Loucy (cell line): ENCODE data around the gene KCNJ1.

Experiments used
- H2AFZ ChIP-seq: fragments of 200-600 bp; sonication (generic); 2 replicates; pipeline ENCODE4 v1.6.0; 2016; ENCODE audit warnings: antibody characterized with exemption, mild to moderate bottlenecking, low read length, moderate library complexity
- H3F3A ChIP-seq: fragments of 200-600 bp; 2 replicates; pipeline ENCODE4 v1.6.0; 2016; ENCODE audit warnings: antibody characterized with exemption, low read depth, mild to moderate bottlenecking
- H3K27me3 ChIP-seq: fragments of 200-600 bp; sonication (generic); 2 replicates; pipeline ENCODE4 v1.6.1; 2014; ENCODE audit warnings: low read length, mild to moderate bottlenecking; ENCODE audit not compliant: insufficient read depth, poor library complexity, severe bottlenecking
- H3K36me3 ChIP-seq: fragments of 200-600 bp; sonication (generic); 2 replicates; pipeline ENCODE4 v1.6.1; 2016; ENCODE audit warnings: low read length; ENCODE audit not compliant: insufficient read depth
- H3K4me1 ChIP-seq: fragments of 200-600 bp; sonication (generic); 2 replicates; pipeline ENCODE4 v1.5.1; 2014; ENCODE audit warnings: low read length, mild to moderate bottlenecking; ENCODE audit not compliant: insufficient read depth, poor library complexity, severe bottlenecking
- H3K4me2 ChIP-seq: fragments of 200-600 bp; sonication (generic); 2 replicates; pipeline ENCODE4 v1.6.0; 2014; ENCODE audit warnings: antibody characterized with exemption, low read length, low read depth, mild to moderate bottlenecking; ENCODE audit not compliant: poor library complexity, severe bottlenecking
- H3K4me3 ChIP-seq: fragments of 200-600 bp; sonication (generic); 2 replicates; pipeline ENCODE4 v1.5.1; 2014; ENCODE audit warnings: low read length, mild to moderate bottlenecking, mixed read lengths; ENCODE audit not compliant: poor library complexity, severe bottlenecking
- H3K79me2 ChIP-seq: fragments of 200-600 bp; sonication (generic); 2 replicates; pipeline ENCODE4 v1.6.1; 2014; ENCODE audit warnings: low read length; ENCODE audit not compliant: insufficient read depth
- H3K9ac ChIP-seq: fragments of 200-600 bp; sonication (generic); 2 replicates; pipeline ENCODE4 v1.6.0; 2014; ENCODE audit warnings: mild to moderate bottlenecking, low read depth, low read length, moderate library complexity; ENCODE audit not compliant: poor library complexity, severe bottlenecking
- H3K9me2 ChIP-seq: fragments of 200-600 bp; sonication (generic); replicated peaks from 2 replicates; pipeline ENCODE4 v1.6.1; 2016; ENCODE audit warnings: low read depth, low read length, mixed read lengths
- H3K9me3 ChIP-seq: fragments of 200-600 bp; sonication (generic); 2 replicates; pipeline ENCODE4 v1.6.1; 2014; ENCODE audit warnings: mild to moderate bottlenecking, antibody characterized with exemption, low read length, low read depth; ENCODE audit not compliant: insufficient read depth
- H4K20me1 ChIP-seq: fragments of 200-600 bp; sonication (generic); 2 replicates; pipeline ENCODE4 v1.6.0; 2014; ENCODE audit warnings: antibody characterized with exemption, low read length, mild to moderate bottlenecking; ENCODE audit not compliant: insufficient read depth, poor library complexity, severe bottlenecking
- CTCF ChIP-seq: fragments of 200-600 bp; sonication (generic); conservative IDR thresholded peaks from 2 replicates; pipeline ENCODE4 v1.5.1; 2014; ENCODE audit warnings: mild to moderate bottlenecking, antibody characterized with exemption, low read length
- EZH2phosphoT487 ChIP-seq: fragments of 200-600 bp; IDR thresholded peaks from 2 replicates; pipeline ENCODE4 v1.6.1; 2018; ENCODE audit warnings: antibody characterized with exemption, mild to moderate bottlenecking, moderate library complexity, borderline replicate concordance

KCNJ1 gene

GRCh38 chr11:128806506-128807261, 60.4 kb downstream of the KCNJ1 start:
- Histone ChIP-seq H3K79me2 (no peaks in the 10 kb centered on the region), H3K9me3 (no peaks in the 10 kb centered on the region), H3K4me1 (no peaks in the 10 kb centered on the region), H3F3A (no peaks in the 10 kb centered on the region), H4K20me1 (no peaks in the 10 kb centered on the region), H3K27me3 (no peaks in the 10 kb centered on the region), H3K4me2 (no peak overlapping the region), H3K4me3 (no peak overlapping the region), H2AFZ (no peak overlapping the region), H3K9me2 (no peaks in the 10 kb centered on the region), H3K9ac (no peak overlapping the region), H3K36me3 (peaks cover 97% of the 10 kb centered on the region)
- TF ChIP-seq CTCF: no peak
- no peak for TF ChIP-seq EZH2phosphoT487

GRCh38 chr11:128804481-128804880, 62.6 kb downstream of the KCNJ1 start:
- H2AFZ ChIP-seq: no peak overlapping the region
- no peaks in the 10 kb centered on the region for H4K20me1 ChIP-seq
- peaks cover 98% of the 10 kb centered on the region; the same call in 1 of the 2 replicates for H3K36me3 ChIP-seq
- H3K9me3 ChIP-seq: no peaks in the 10 kb centered on the region
- H3K27me3 ChIP-seq: no peaks in the 10 kb centered on the region
- H3K4me3 ChIP-seq: no peak overlapping the region
- no peaks in the 10 kb centered on the region for H3K79me2 ChIP-seq
- no peaks in the 10 kb centered on the region for H3F3A ChIP-seq
- H3K9me2 ChIP-seq: no peaks in the 10 kb centered on the region
- H3K4me1 ChIP-seq: no peaks in the 10 kb centered on the region
- no peak overlapping the region for H3K9ac ChIP-seq
- H3K4me2 ChIP-seq: no peak overlapping the region
- TF ChIP-seq CTCF (no peak), EZH2phosphoT487 (no peak)

- H3K4me2 ChIP-seq: no peak overlapping the region
- H3K36me3 ChIP-seq: peaks cover 95% of the 10 kb centered on the region; the same call in 1 of the 2 replicates
- TF ChIP-seq CTCF: no peak
- no peak for TF ChIP-seq EZH2phosphoT487
- H3K9me2 ChIP-seq: no peaks in the 10 kb centered on the region
- no peak overlapping the region for H3K9ac ChIP-seq
- H3K4me1 ChIP-seq: no peaks in the 10 kb centered on the region
- H4K20me1 ChIP-seq: no peaks in the 10 kb centered on the region
- H2AFZ ChIP-seq: no peak overlapping the region
- no peak overlapping the region for H3K4me3 ChIP-seq
- H3K79me2 ChIP-seq: no peaks in the 10 kb centered on the region
- no peaks in the 10 kb centered on the region for H3K27me3 ChIP-seq
- H3K9me3 ChIP-seq: no peaks in the 10 kb centered on the region
- no peaks in the 10 kb centered on the region for H3F3A ChIP-seq
These were observed 63.4 kb downstream of the KCNJ1 start for GRCh38 chr11:128803449-128804245.
